Ovary (tissue), 3 donors: ENCODE measurements around the gene AGXT2.

Experiments used
- EP300 ChIP-seq: sonication (generic); formaldehyde crosslinking; IDR thresholded peaks from one replicate; pipeline ENCODE4 v1.6.1; 2017; ENCODE audit warnings: antibody characterized with exemption
- POLR2A ChIP-seq: fragments of 450-650 bp; IDR thresholded peaks from one replicate; pipeline ENCODE4 v1.6.1; 2017; ENCODE audit warnings: antibody characterized with exemption, mild to moderate bottlenecking, moderate library complexity
- TF ChIP-seq, protein P1 (sequence below), 3 donors: fragments of 450-650 bp in 2 of 3; fragments of 200-600 bp in 1 of 3; IDR thresholded peaks; one replicate each; pipeline versions ENCODE4 v1.5.1 to v1.8.0; 2016 to 2022; ENCODE audit warnings: antibody characterized with exemption in 3 of 3, mild to moderate bottlenecking in 1 of 3
- donor health status: DM: no; HTN: no; CAD: no.

DNA sequence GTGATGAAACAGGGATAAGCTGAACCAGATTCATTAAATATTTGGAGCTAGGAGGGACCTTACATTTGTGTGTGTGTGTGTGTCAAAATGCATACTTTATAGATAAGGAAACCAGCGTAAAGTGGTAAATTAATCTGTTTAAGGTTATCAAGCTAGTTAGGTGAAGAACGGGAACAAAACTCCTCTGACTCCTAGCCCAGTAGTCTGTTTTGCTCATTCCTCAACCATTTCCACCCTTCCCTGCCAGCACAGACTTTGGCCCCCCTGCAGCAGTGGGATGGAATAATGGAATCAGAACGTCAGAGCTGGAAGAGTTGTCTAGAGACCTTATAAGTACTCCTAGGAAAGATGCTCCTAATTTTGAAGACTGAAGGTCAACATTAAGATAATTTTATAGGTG lies 6.5 kb downstream of the AGXT2 start:
- TF ChIP-seq, protein P1, sequence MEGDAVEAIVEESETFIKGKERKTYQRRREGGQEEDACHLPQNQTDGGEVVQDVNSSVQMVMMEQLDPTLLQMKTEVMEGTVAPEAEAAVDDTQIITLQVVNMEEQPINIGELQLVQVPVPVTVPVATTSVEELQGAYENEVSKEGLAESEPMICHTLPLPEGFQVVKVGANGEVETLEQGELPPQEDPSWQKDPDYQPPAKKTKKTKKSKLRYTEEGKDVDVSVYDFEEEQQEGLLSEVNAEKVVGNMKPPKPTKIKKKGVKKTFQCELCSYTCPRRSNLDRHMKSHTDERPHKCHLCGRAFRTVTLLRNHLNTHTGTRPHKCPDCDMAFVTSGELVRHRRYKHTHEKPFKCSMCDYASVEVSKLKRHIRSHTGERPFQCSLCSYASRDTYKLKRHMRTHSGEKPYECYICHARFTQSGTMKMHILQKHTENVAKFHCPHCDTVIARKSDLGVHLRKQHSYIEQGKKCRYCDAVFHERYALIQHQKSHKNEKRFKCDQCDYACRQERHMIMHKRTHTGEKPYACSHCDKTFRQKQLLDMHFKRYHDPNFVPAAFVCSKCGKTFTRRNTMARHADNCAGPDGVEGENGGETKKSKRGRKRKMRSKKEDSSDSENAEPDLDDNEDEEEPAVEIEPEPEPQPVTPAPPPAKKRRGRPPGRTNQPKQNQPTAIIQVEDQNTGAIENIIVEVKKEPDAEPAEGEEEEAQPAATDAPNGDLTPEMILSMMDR (IDR thresholded peaks at IDR 0.05): no peak
- TF ChIP-seq EP300 (no peak), POLR2A (no peak)
